Loucy (cell line): ENCODE results near the gene SLX4IP.

ENCODE experiments used
- H2AFZ ChIP-seq: fragments of 200-600 bp; sonication (generic); 2 replicates; pipeline ENCODE4 v1.6.0; 2016; ENCODE audit warnings: antibody characterized with exemption, mild to moderate bottlenecking, low read length, moderate library complexity
- H3F3A ChIP-seq: fragments of 200-600 bp; 2 replicates; pipeline ENCODE4 v1.6.0; 2016; ENCODE audit warnings: antibody characterized with exemption, low read depth, mild to moderate bottlenecking
- H3K27me3 ChIP-seq: fragments of 200-600 bp; sonication (generic); 2 replicates; pipeline ENCODE4 v1.6.1; 2014; ENCODE audit warnings: low read length, mild to moderate bottlenecking; ENCODE audit not compliant: insufficient read depth, poor library complexity, severe bottlenecking
- H3K36me3 ChIP-seq: fragments of 200-600 bp; sonication (generic); 2 replicates; pipeline ENCODE4 v1.6.1; 2016; ENCODE audit warnings: low read length; ENCODE audit not compliant: insufficient read depth
- H3K4me1 ChIP-seq: fragments of 200-600 bp; sonication (generic); 2 replicates; pipeline ENCODE4 v1.5.1; 2014; ENCODE audit warnings: low read length, mild to moderate bottlenecking; ENCODE audit not compliant: insufficient read depth, poor library complexity, severe bottlenecking
- H3K4me2 ChIP-seq: fragments of 200-600 bp; sonication (generic); 2 replicates; pipeline ENCODE4 v1.6.0; 2014; ENCODE audit warnings: antibody characterized with exemption, low read length, low read depth, mild to moderate bottlenecking; ENCODE audit not compliant: poor library complexity, severe bottlenecking
- H3K4me3 ChIP-seq: fragments of 200-600 bp; sonication (generic); 2 replicates; pipeline ENCODE4 v1.5.1; 2014; ENCODE audit warnings: low read length, mild to moderate bottlenecking, mixed read lengths; ENCODE audit not compliant: poor library complexity, severe bottlenecking
- H3K79me2 ChIP-seq: fragments of 200-600 bp; sonication (generic); 2 replicates; pipeline ENCODE4 v1.6.1; 2014; ENCODE audit warnings: low read length; ENCODE audit not compliant: insufficient read depth
- H3K9ac ChIP-seq: fragments of 200-600 bp; sonication (generic); 2 replicates; pipeline ENCODE4 v1.6.0; 2014; ENCODE audit warnings: mild to moderate bottlenecking, low read depth, low read length, moderate library complexity; ENCODE audit not compliant: poor library complexity, severe bottlenecking
- H3K9me2 ChIP-seq: fragments of 200-600 bp; sonication (generic); replicated peaks from 2 replicates; pipeline ENCODE4 v1.6.1; 2016; ENCODE audit warnings: low read depth, low read length, mixed read lengths
- H3K9me3 ChIP-seq: fragments of 200-600 bp; sonication (generic); 2 replicates; pipeline ENCODE4 v1.6.1; 2014; ENCODE audit warnings: mild to moderate bottlenecking, antibody characterized with exemption, low read length, low read depth; ENCODE audit not compliant: insufficient read depth
- H4K20me1 ChIP-seq: fragments of 200-600 bp; sonication (generic); 2 replicates; pipeline ENCODE4 v1.6.0; 2014; ENCODE audit warnings: antibody characterized with exemption, low read length, mild to moderate bottlenecking; ENCODE audit not compliant: insufficient read depth, poor library complexity, severe bottlenecking
- CTCF ChIP-seq: fragments of 200-600 bp; sonication (generic); conservative IDR thresholded peaks from 2 replicates; pipeline ENCODE4 v1.5.1; 2014; ENCODE audit warnings: mild to moderate bottlenecking, antibody characterized with exemption, low read length
- EZH2phosphoT487 ChIP-seq: fragments of 200-600 bp; IDR thresholded peaks from 2 replicates; pipeline ENCODE4 v1.6.1; 2018; ENCODE audit warnings: antibody characterized with exemption, mild to moderate bottlenecking, moderate library complexity, borderline replicate concordance

Gene SLX4IP

DNA sequence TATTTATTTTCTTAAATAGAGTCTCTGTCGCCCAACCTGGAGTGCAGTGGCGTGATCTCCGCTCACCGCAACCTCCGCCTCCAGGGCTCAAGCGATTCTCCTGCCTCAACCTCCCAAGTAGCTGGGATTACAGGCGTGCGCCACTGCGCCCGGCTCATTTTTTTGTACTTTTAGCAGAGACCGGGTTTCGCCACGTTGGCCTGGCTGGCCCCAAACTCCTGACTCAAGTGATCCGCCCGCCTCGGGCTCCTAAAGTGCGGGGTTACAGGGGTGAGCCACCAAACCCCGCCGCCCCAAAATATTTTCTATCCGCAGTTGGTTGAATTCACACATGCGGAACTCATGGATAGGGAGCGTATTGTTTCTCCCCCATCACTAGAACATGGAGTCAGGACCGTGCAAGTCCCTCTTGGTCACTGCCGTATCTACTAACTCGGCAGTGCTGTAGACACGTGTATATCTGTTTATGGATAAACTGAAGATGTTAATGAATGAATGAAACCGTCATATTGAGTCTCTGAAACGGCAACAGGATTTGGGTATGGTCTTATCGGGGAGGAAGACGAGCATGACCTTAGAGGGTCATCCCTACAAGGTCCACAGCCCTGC lies 2.0 kb upstream of the SLX4IP start:
- Histone ChIP-seq H3K4me1 (peaks cover 68% of the 10 kb centered on the region), H3K4me2 (peak overlapping the region; percentile 78), H3K79me2 (peaks cover 74% of the 10 kb centered on the region), H3K4me3 (peak overlapping the region; percentile 90), H3F3A (no peaks in the 10 kb centered on the region; the same call in 1 of the 2 replicates), H4K20me1 (peaks cover 9% of the 10 kb centered on the region), H3K36me3 (no peaks in the 10 kb centered on the region), H3K9me2 (no peaks in the 10 kb centered on the region), H2AFZ (peak overlapping the region; percentile 88), H3K27me3 (no peaks in the 10 kb centered on the region), H3K9ac (peak overlapping the region; percentile 95), H3K9me3 (no peaks in the 10 kb centered on the region)
- no peak for TF ChIP-seq CTCF
- no peak for TF ChIP-seq EZH2phosphoT487

DNA sequence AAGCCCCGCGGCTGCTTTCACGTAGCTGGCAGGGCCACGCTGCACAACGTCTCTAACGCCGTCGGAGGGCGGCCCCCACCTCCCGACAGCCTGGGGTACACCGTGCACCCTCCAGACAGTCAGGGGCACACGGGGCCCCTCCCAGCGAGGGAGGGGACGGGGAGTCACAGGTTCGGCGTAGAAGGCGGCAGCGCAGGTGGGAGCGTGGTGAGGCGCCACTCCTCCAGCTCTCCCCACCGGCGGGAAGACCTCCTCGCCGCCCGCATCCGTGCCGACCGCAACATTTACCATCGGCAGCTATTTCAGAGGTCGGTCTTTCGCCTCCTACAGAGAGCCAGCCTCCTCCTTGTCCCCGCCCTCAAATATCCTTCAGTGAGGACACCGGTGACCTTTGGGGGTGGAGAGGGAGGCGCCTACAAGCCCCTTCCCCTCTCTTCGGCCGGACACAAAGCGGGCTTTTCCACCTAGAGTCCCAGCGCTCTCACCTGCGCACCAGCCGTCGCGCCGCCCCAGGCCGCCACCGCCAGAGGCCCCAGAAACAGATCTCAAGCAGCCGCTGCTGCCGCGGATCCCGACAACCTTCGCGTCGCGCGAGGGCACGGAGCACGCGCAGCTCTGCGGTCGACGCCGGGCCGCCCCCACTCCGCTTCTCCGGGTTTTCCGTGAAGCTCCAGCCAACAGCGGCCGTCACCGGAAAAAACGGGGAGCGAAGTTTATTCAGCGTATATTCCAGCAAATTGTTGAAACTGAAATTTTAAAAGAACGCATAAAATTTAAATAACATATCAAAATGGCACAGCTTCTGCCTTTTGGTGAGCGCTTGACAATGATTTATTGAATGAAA lies 1.3 kb upstream of the SLX4IP start, which contains the start of gene MKKS:
Gene MKKS (minus strand): TSS at position 600 of the 844 bp plus-strand sequence. CDS start 20,708 bp downstream, outside the sequence.
- H3K4me3 ChIP-seq = peak within 1 kb of the TSS; percentile 90
- peak within 1 kb of the TSS; percentile 88 for H2AFZ ChIP-seq
- H3K9me3 ChIP-seq = no peaks in the 10 kb centered on the region
- H3K9me2 ChIP-seq = no peaks in the 10 kb centered on the region
- H3K4me2 ChIP-seq = peak within 1 kb of the TSS; percentile 78
- peaks cover 9% of the 10 kb centered on the region for H4K20me1 ChIP-seq
- no peaks in the 10 kb centered on the region; the same call in 1 of the 2 replicates for H3F3A ChIP-seq
- H3K27me3 ChIP-seq = no peaks in the 10 kb centered on the region
- TF ChIP-seq EZH2phosphoT487 (no peak), CTCF (no peak)
- H3K4me1 ChIP-seq = peaks cover 63% of the 10 kb centered on the region
- H3K79me2 ChIP-seq = peaks cover 72% of the 10 kb centered on the region
- H3K36me3 ChIP-seq = no peaks in the 10 kb centered on the region
- peak within 1 kb of the TSS; percentile 95 for H3K9ac ChIP-seq

GRCh38 chr20:10434467-10434831 lies 656 bp upstream of the SLX4IP start:
- Histone ChIP-seq H3K27me3 (no peaks in the 10 kb centered on the region), H3F3A (no peaks in the 10 kb centered on the region; the same call in 1 of the 2 replicates), H3K4me2 (peak overlapping the region; percentile 78), H3K79me2 (peaks cover 72% of the 10 kb centered on the region), H3K36me3 (no peaks in the 10 kb centered on the region), H3K4me3 (peak overlapping the region; percentile 90), H3K4me1 (peaks cover 57% of the 10 kb centered on the region), H4K20me1 (peaks cover 5% of the 10 kb centered on the region), H3K9me2 (no peaks in the 10 kb centered on the region), H2AFZ (peak overlapping the region; percentile 88), H3K9ac (peak overlapping the region; percentile 95), H3K9me3 (no peaks in the 10 kb centered on the region)
- TF ChIP-seq EZH2phosphoT487 (no peak), CTCF (no peak)
